ENCODE results near the gene SHANK2. TPM values are rescaled to one million over a fixed set of nuclear protein-coding genes. Genes with fewer than 3 reads are reported as not detected.

SHANK2 gene
- polyA plus RNA-seq, 1 donor (not counting 4 experiments of a cell fraction or from before 2014, with no cell fraction given) = 0.22 TPM

- FAIRE-seq = no peak
- no peak overlapping the region for H3K4me3 ChIP-seq (ENCODE audit: control insufficient read depth in 2 of 3, extremely low read depth in 1 of 3, insufficient read depth in 2 of 3, low read depth in 1 of 3, low read length in 3 of 3)
Measured at GRCh38 chr11:71281204-71281603, 28.8 kb upstream of the SHANK2 start.

GRCh38 chr11:71279916-71280645 lies 27.7 kb upstream of the SHANK2 start:
- Histone ChIP-seq H4K20me1 (ENCODE audit: control insufficient read depth, extremely low read depth, insufficient read depth, low read length) (no peaks in the 10 kb centered on the region), H3K79me2 (ENCODE audit: control insufficient read depth, insufficient read depth, low read length) (no peaks in the 10 kb centered on the region), H2AFZ (ENCODE audit: control insufficient read depth, low read length) (no peak overlapping the region), H3K4me2 (ENCODE audit: control insufficient read depth, extremely low read depth, insufficient read depth, low read depth, low read length) (no peak overlapping the region), H3K4me3 (ENCODE audit: control insufficient read depth in 2 of 3, extremely low read depth in 1 of 3, insufficient read depth in 2 of 3, low read depth in 1 of 3, low read length in 3 of 3) (no peak overlapping the region), H3K27ac (ENCODE audit: control insufficient read depth, insufficient read depth, low read length) (no peak overlapping the region), H3K36me3 (ENCODE audit: control insufficient read depth in 2 of 2, extremely low read depth in 1 of 2, insufficient read depth in 2 of 2, low read length in 2 of 2) (no peaks in the 10 kb centered on the region), H3K4me1 (ENCODE audit: control insufficient read depth, extremely low read depth, insufficient read depth, low read length) (peaks cover 21% of the 10 kb centered on the region), H3K9me3 (ENCODE audit: control insufficient read depth, low read depth, low read length) (no peaks in the 10 kb centered on the region), H3K27me3 (ENCODE audit: control insufficient read depth, extremely low read depth, insufficient read depth, low read length) (no peaks in the 10 kb centered on the region), H3K9me1 (ENCODE audit: control insufficient read depth, extremely low read depth, insufficient read depth, low read length) (no peaks in the 10 kb centered on the region), H3K9ac (ENCODE audit: control insufficient read depth, extremely low read depth, insufficient read depth, low read length) (no peak overlapping the region)
- DNase-seq (ENCODE audit: low read depth, low spot score) = no peak
- dilution Hi-C loops (cut with MboI; ENCODE audit: extremely low pct_ligation_motif_present, low sequenced_read_pairs) = no loop called here
- FAIRE-seq = no peak
- TF ChIP-seq CTCF (optimal IDR thresholded peaks at IDR 0.05 in 1 of 3, IDR thresholded peaks at IDR 0.05 in 1 of 3, conservative IDR thresholded peaks at IDR 0.05 in 1 of 3; ENCODE audit: extremely low read depth in 1 of 3, insufficient read depth in 2 of 3, low read length in 3 of 3) (no peak), EZH2 (IDR thresholded peaks at IDR 0.05; ENCODE audit: low read length) (no peak)

More at GRCh38 chr11:71281204-71281603, 28.8 kb upstream of the SHANK2 start:
- no peaks in the 10 kb centered on the region for H4K20me1 ChIP-seq (ENCODE audit: control insufficient read depth, extremely low read depth, insufficient read depth, low read length)
- no peaks in the 10 kb centered on the region for H3K79me2 ChIP-seq (ENCODE audit: control insufficient read depth, insufficient read depth, low read length)
- no peaks in the 10 kb centered on the region for H3K36me3 ChIP-seq (ENCODE audit: control insufficient read depth in 2 of 2, extremely low read depth in 1 of 2, insufficient read depth in 2 of 2, low read length in 2 of 2)
- dilution Hi-C loops (cut with MboI; ENCODE audit: extremely low pct_ligation_motif_present, low sequenced_read_pairs) = no loop called here
- no peak overlapping the region for H3K4me2 ChIP-seq (ENCODE audit: control insufficient read depth, extremely low read depth, insufficient read depth, low read depth, low read length)
- no peak overlapping the region for H3K27ac ChIP-seq (ENCODE audit: control insufficient read depth, insufficient read depth, low read length)
- peaks cover 26% of the 10 kb centered on the region for H3K4me1 ChIP-seq (ENCODE audit: control insufficient read depth, extremely low read depth, insufficient read depth, low read length)
- no peaks in the 10 kb centered on the region for H3K9me3 ChIP-seq (ENCODE audit: control insufficient read depth, low read depth, low read length)
- no peak overlapping the region for H2AFZ ChIP-seq (ENCODE audit: control insufficient read depth, low read length)
- no peak for DNase-seq (ENCODE audit: low read depth, low spot score)
- H3K9ac ChIP-seq (ENCODE audit: control insufficient read depth, extremely low read depth, insufficient read depth, low read length) = no peak overlapping the region
- no peaks in the 10 kb centered on the region for H3K9me1 ChIP-seq (ENCODE audit: control insufficient read depth, extremely low read depth, insufficient read depth, low read length)
- no peaks in the 10 kb centered on the region for H3K27me3 ChIP-seq (ENCODE audit: control insufficient read depth, extremely low read depth, insufficient read depth, low read length)
- no peak for TF ChIP-seq CTCF (optimal IDR thresholded peaks at IDR 0.05 in 1 of 3, IDR thresholded peaks at IDR 0.05 in 1 of 3, conservative IDR thresholded peaks at IDR 0.05 in 1 of 3; ENCODE audit: extremely low read depth in 1 of 3, insufficient read depth in 2 of 3, low read length in 3 of 3)
